ENCODE results near the gene SIRPA. TPM values are rescaled to one million over a fixed set of nuclear protein-coding genes. Genes with fewer than 3 reads are reported as not detected.

The SIRPA gene
- total and polyA plus RNA-seq, 2 donors (not counting 1 experiment from before 2014, with no cell fraction given): 25.1 to 26.6 TPM

DNA sequence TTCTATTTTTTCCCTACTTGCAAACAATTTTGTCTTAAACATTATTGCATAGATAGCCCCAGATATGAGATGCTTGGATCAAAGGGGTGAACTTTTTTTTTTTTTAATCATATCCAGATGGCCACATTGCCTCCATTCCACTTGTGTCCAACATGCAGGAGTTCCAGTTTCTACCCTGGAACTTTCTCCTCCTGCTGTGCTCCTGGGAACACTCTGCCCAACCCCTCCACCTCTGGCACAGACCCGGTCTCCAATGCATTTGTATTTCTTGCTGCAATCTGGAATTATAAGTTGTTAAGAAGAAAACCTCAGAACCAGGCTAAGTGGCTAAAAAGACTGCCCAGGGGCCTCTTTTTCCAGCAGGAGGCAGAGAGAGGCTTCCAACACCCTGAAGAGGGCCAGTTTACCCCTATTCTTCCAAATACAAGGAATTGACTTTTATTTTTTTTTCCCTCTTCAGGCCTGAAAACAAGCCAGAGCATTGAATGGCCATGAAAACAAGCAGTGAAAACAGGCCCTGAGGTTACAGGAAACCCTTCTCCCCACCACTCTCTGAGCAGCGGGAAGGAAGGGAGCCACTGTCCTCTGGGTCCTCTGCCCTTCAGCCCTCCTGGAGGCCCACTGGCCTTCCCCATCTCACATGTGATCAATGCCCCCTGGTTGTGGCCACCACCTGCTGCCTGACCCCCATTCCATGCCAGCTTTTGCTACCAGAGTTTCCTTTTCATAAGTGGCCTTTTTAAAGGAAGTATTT lies 54.3 kb downstream of the SIRPA start:
- Histone ChIP-seq H3K9me3 (ENCODE audit: control insufficient read depth, insufficient read depth, low read depth, low read length) (no peaks in the 10 kb centered on the region), H4K20me1 (ENCODE audit: control insufficient read depth, extremely low read depth, insufficient read depth, low read length) (no peaks in the 10 kb centered on the region), H3K27ac (ENCODE audit: insufficient read depth, low read length) (no peak overlapping the region), H3K27me3 (ENCODE audit: control insufficient read depth, insufficient read depth, low read length) (peaks cover 13% of the 10 kb centered on the region), H3K4me2 (ENCODE audit: extremely low read depth, insufficient read depth, low read length) (no peak overlapping the region), H3K79me2 (ENCODE audit: control insufficient read depth, insufficient read depth, low read length) (no peaks in the 10 kb centered on the region), H3K36me3 (ENCODE audit: control insufficient read depth, insufficient read depth, low read length) (no peaks in the 10 kb centered on the region), H2AFZ (ENCODE audit: low read length) (no peak overlapping the region), H3K9ac (ENCODE audit: insufficient read depth, low read length) (no peak overlapping the region), H3K4me1 (ENCODE audit: control insufficient read depth, extremely low read depth, insufficient read depth, low read length) (no peaks in the 10 kb centered on the region), H3K4me3 (replicated peaks in 1 of 4; ENCODE audit: control extremely low read depth in 1 of 4, insufficient read depth in 1 of 4, low read depth in 3 of 4, low read length in 4 of 4) (no peak overlapping the region)
- TF ChIP-seq, protein P1, sequence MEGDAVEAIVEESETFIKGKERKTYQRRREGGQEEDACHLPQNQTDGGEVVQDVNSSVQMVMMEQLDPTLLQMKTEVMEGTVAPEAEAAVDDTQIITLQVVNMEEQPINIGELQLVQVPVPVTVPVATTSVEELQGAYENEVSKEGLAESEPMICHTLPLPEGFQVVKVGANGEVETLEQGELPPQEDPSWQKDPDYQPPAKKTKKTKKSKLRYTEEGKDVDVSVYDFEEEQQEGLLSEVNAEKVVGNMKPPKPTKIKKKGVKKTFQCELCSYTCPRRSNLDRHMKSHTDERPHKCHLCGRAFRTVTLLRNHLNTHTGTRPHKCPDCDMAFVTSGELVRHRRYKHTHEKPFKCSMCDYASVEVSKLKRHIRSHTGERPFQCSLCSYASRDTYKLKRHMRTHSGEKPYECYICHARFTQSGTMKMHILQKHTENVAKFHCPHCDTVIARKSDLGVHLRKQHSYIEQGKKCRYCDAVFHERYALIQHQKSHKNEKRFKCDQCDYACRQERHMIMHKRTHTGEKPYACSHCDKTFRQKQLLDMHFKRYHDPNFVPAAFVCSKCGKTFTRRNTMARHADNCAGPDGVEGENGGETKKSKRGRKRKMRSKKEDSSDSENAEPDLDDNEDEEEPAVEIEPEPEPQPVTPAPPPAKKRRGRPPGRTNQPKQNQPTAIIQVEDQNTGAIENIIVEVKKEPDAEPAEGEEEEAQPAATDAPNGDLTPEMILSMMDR (conservative IDR thresholded peaks at IDR 0.05 in 1 of 2, IDR thresholded peaks at IDR 0.05 in 1 of 2; ENCODE audit: low read depth in 1 of 2, low read length in 2 of 2): no peak
- TF ChIP-seq EZH2 (IDR thresholded peaks at IDR 0.05; ENCODE audit: low read length, missing control alignments): no peak
- DNase-seq (ENCODE audit: low read depth in 2 of 2): no peak

DNA sequence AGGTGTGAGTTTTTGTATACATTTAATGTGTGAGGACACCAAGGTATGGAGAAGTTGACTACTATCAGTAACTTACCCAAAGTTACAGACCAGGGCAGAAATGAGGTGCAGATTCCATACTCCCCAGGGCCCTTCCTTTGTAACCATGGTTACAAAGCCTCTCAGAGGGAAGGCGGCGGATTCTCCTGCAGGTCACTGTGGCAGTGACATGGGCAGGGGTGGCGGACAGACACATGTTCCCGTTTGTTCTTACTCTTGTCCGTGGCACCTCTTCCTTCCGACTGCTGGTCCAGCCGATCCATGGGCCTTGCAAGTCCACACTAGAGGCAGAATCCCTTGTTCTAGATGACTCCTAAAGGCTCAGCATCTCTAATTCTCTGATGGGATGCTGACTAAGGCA lies 55.6 kb downstream of the SIRPA start:
- Histone ChIP-seq H3K9me3 (ENCODE audit: control insufficient read depth, insufficient read depth, low read depth, low read length) (no peaks in the 10 kb centered on the region), H3K4me3 (replicated peaks in 1 of 4; ENCODE audit: control extremely low read depth in 1 of 4, insufficient read depth in 1 of 4, low read depth in 3 of 4, low read length in 4 of 4) (no peak overlapping the region), H3K4me1 (ENCODE audit: control insufficient read depth, extremely low read depth, insufficient read depth, low read length) (no peaks in the 10 kb centered on the region), H2AFZ (ENCODE audit: low read length) (no peak overlapping the region), H3K9ac (ENCODE audit: insufficient read depth, low read length) (no peak overlapping the region), H4K20me1 (ENCODE audit: control insufficient read depth, extremely low read depth, insufficient read depth, low read length) (no peaks in the 10 kb centered on the region), H3K27me3 (ENCODE audit: control insufficient read depth, insufficient read depth, low read length) (peaks cover 13% of the 10 kb centered on the region), H3K27ac (ENCODE audit: insufficient read depth, low read length) (no peak overlapping the region), H3K36me3 (ENCODE audit: control insufficient read depth, insufficient read depth, low read length) (no peaks in the 10 kb centered on the region), H3K4me2 (ENCODE audit: extremely low read depth, insufficient read depth, low read length) (no peak overlapping the region), H3K79me2 (ENCODE audit: control insufficient read depth, insufficient read depth, low read length) (no peaks in the 10 kb centered on the region)
- TF ChIP-seq, protein P1 (conservative IDR thresholded peaks at IDR 0.05 in 1 of 2, IDR thresholded peaks at IDR 0.05 in 1 of 2; ENCODE audit: low read depth in 1 of 2, low read length in 2 of 2): no peak
- no peak for TF ChIP-seq EZH2 (IDR thresholded peaks at IDR 0.05; ENCODE audit: low read length, missing control alignments)
- DNase-seq (ENCODE audit: low read depth in 2 of 2): no peak

DNA sequence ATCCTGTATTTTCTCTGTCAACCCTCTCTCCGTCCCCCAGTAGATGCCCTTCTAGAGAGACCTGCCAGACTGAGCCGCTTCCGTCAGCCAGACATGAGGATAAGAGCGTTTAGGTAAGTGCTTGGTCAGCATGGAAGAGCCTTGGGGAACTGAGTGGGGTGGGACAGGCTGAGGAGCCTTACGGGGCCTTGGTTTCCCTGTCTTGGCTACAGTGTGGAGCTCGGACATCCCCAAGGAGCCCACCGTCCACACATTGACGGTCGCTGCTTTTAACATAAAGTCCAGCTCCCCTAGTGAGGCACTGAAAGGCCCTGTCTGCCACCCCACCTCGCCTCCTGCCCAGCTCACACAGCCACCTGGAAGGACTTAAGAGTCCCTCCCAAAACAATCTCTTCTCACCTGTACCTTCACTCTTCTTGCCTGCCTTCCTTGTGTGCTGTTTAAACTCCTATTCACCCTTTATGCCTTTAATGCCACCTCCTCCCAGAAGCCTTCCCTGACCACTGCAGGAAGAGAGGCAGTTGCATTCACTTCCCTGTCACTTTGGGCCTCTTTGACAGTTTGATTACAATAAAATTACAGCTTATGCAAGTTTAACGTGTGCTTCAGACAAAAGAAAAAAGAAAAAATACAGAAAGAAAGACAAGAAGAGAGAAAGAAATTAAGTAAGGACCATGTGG lies 56.4 kb downstream of the SIRPA start:
- DNase-seq (ENCODE audit: low read depth in 2 of 2): no peak
- H2AFZ ChIP-seq (ENCODE audit: low read length): no peak overlapping the region
- H3K36me3 ChIP-seq (ENCODE audit: control insufficient read depth, insufficient read depth, low read length): no peaks in the 10 kb centered on the region
- peaks cover 13% of the 10 kb centered on the region for H3K27me3 ChIP-seq (ENCODE audit: control insufficient read depth, insufficient read depth, low read length)
- H3K4me2 ChIP-seq (ENCODE audit: extremely low read depth, insufficient read depth, low read length): no peak overlapping the region
- H3K9ac ChIP-seq (ENCODE audit: insufficient read depth, low read length): no peak overlapping the region
- no peak overlapping the region for H3K4me3 ChIP-seq (replicated peaks in 1 of 4; ENCODE audit: control extremely low read depth in 1 of 4, insufficient read depth in 1 of 4, low read depth in 3 of 4, low read length in 4 of 4)
- H3K9me3 ChIP-seq (ENCODE audit: control insufficient read depth, insufficient read depth, low read depth, low read length): no peaks in the 10 kb centered on the region
- no peaks in the 10 kb centered on the region for H4K20me1 ChIP-seq (ENCODE audit: control insufficient read depth, extremely low read depth, insufficient read depth, low read length)
- TF ChIP-seq, protein P1 (conservative IDR thresholded peaks at IDR 0.05 in 1 of 2, IDR thresholded peaks at IDR 0.05 in 1 of 2; ENCODE audit: low read depth in 1 of 2, low read length in 2 of 2): no peak
- TF ChIP-seq EZH2 (IDR thresholded peaks at IDR 0.05; ENCODE audit: low read length, missing control alignments): no peak
- no peaks in the 10 kb centered on the region for H3K4me1 ChIP-seq (ENCODE audit: control insufficient read depth, extremely low read depth, insufficient read depth, low read length)
- H3K27ac ChIP-seq (ENCODE audit: insufficient read depth, low read length): no peak overlapping the region
- no peaks in the 10 kb centered on the region for H3K79me2 ChIP-seq (ENCODE audit: control insufficient read depth, insufficient read depth, low read length)

All from fibroblast of lung (primary cell).